Activated T-cell treated with anti-CD3 and anti-CD28 coated beads, Interleukin-2, amount 50 U/mL, for 24 hours (primary cell): ENCODE measurements around the gene MAPK1.
A peak's percentile ranks its signal among the peaks of the same experiment; 100 is the strongest.

ENCODE experiments used
- DNase-seq: peaks from one replicate; pipeline ENCODE4 v3.0.0-alpha.2; 2020
- H3K27ac Mint-ChIP-seq: 2 replicates; pipeline ENCODE4 v1.8.0; 2020; ENCODE audit warnings: mild to moderate bottlenecking, mixed read lengths
- H3K27me3 Mint-ChIP-seq: 2 replicates; pipeline ENCODE4 v1.8.0; 2020; ENCODE audit warnings: mixed read lengths
- H3K36me3 Mint-ChIP-seq: 2 replicates; pipeline ENCODE4 v1.8.0; 2020; ENCODE audit warnings: low read depth, mixed read lengths
- H3K4me1 Mint-ChIP-seq: 2 replicates; pipeline ENCODE4 v1.8.0; 2020; ENCODE audit warnings: low read depth, mixed read lengths
- H3K4me3 Mint-ChIP-seq: 2 replicates; pipeline ENCODE4 v1.8.0; 2020; ENCODE audit warnings: mild to moderate bottlenecking, moderate library complexity, mixed read lengths
- H3K9me3 Mint-ChIP-seq: 2 replicates; pipeline ENCODE4 v1.8.0; 2020; ENCODE audit warnings: mixed read lengths

Gene MAPK1

GRCh38 chr22:21778705-21779363, 88.6 kb downstream of the MAPK1 start:
- no peak for DNase-seq
- H3K9me3 Mint-ChIP-seq, result no peaks in the 10 kb centered on the region
- no peak overlapping the region for H3K27ac Mint-ChIP-seq
- H3K27me3 Mint-ChIP-seq, result no peaks in the 10 kb centered on the region
- peaks cover 66% of the 10 kb centered on the region for H3K36me3 Mint-ChIP-seq
- H3K4me1 Mint-ChIP-seq, result peaks cover 20% of the 10 kb centered on the region
- no peak overlapping the region for H3K4me3 Mint-ChIP-seq

- Mint-ChIP-seq H3K4me1 (peaks cover 26% of the 10 kb centered on the region), H3K9me3 (no peaks in the 10 kb centered on the region), H3K27ac (no peak overlapping the region), H3K4me3 (no peak overlapping the region), H3K27me3 (no peaks in the 10 kb centered on the region), H3K36me3 (peaks cover 84% of the 10 kb centered on the region)
- DNase-seq, result no peak
Observed at GRCh38 chr22:21771631-21771976, 95.8 kb downstream of the MAPK1 start.

- H3K9me3 Mint-ChIP-seq, result no peaks in the 10 kb centered on the region
- H3K4me1 Mint-ChIP-seq, result peaks cover 55% of the 10 kb centered on the region
- no peak for DNase-seq
- peak overlapping the region; percentile 49 for H3K27ac Mint-ChIP-seq
- peaks cover 93% of the 10 kb centered on the region for H3K36me3 Mint-ChIP-seq
- H3K4me3 Mint-ChIP-seq, result no peak overlapping the region
- no peaks in the 10 kb centered on the region for H3K27me3 Mint-ChIP-seq
Observed at GRCh38 chr22:21768435-21768834, 99.0 kb downstream of the MAPK1 start.

- H3K36me3 Mint-ChIP-seq, result peaks cover 97% of the 10 kb centered on the region
- no peaks in the 10 kb centered on the region for H3K9me3 Mint-ChIP-seq
- H3K27me3 Mint-ChIP-seq, result no peaks in the 10 kb centered on the region
- peaks cover 67% of the 10 kb centered on the region for H3K4me1 Mint-ChIP-seq
- DNase-seq, result peak; percentile 72
- H3K27ac Mint-ChIP-seq, result peak overlapping the region; percentile 92
- H3K4me3 Mint-ChIP-seq, result peak overlapping the region; percentile 45
Observed at GRCh38 chr22:21766691-21767462, 100.6 kb downstream of the MAPK1 start.

DNA sequence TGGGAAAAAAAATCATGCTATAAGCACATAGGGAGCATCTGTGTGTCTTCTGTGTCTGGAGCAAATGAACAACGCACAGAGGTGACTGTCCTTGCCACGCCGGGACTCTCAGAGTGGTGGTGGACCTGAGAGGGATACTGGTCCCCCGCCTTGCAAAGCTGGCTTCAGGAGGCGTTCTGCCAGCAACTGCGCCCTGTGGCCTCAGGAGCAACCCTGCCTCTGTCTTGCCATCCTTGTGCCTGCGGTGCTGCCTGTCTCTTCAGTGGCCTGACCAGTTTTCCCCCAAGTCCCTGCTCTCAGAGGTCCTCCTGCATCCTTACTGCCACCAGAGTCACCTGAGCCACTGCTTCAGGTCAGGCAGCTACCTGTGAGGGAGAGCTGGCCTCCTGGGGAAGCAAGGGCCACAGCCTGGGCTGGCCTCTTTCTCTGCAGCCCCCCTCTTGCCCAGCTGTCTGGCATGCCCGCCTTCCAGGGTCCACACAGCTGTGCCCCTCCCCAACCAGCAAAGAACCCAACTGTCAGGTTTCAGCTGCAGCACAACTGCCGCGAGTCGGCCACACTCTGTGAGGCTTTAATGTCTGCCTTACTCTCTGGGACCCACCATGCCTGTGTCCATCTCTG, 101.4 kb downstream of the MAPK1 start:
- no peak overlapping the region for H3K4me3 Mint-ChIP-seq
- H3K9me3 Mint-ChIP-seq, result no peaks in the 10 kb centered on the region
- H3K27me3 Mint-ChIP-seq, result no peaks in the 10 kb centered on the region
- no peak for DNase-seq
- H3K36me3 Mint-ChIP-seq, result peaks cover 97% of the 10 kb centered on the region
- peak overlapping the region; percentile 92 for H3K27ac Mint-ChIP-seq
- peaks cover 76% of the 10 kb centered on the region for H3K4me1 Mint-ChIP-seq

- Mint-ChIP-seq H3K9me3 (no peaks in the 10 kb centered on the region), H3K27me3 (no peaks in the 10 kb centered on the region), H3K4me3 (no peak overlapping the region), H3K4me1 (peaks cover 84% of the 10 kb centered on the region), H3K36me3 (peaks cover 94% of the 10 kb centered on the region), H3K27ac (peak overlapping the region; percentile 72)
- DNase-seq, result no peak
Observed at GRCh38 chr22:21764038-21764804, 103.2 kb downstream of the MAPK1 start.

DNA sequence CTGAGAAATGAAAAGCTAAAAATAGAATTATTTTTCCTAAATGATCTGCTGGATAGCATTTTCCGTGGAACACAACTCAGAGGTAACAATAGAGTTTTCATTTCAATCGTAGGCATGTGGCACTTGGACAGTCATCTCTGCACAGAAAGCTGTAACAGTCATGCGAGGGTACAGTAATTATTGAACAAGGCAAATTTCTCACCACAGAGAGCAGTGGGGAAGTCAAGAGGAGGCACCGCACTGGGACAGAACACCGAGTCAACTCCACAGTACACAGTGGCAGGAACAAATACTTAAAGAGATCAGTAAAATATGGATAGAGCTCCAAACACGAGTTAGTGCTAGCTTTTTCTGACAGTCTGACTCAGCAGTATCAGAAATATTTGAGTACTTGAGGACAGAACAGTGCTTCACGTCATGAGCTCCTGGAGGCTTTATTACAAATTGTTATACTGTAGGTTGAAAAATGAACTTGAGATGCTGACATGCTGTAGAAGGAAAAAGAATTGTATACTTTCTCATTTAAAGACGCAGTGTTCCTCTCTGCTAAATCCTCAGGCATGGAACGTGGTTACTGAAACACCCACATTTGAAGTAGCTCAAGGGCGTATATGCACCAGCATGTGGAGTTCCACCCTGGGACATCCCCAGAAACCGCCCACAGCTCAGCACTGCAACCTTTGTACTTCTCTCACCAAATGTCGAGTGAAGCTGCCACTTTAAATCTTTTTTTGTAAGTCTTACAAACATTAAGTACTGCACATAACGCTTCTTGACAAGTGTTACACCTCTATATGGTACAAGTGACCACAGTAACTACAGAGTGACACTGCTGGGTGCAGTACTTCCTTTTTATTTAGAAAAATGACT, 104.5 kb downstream of the MAPK1 start:
- Mint-ChIP-seq H3K36me3 (peaks cover 95% of the 10 kb centered on the region), H3K27ac (peak overlapping the region; percentile 72), H3K9me3 (no peaks in the 10 kb centered on the region), H3K27me3 (no peaks in the 10 kb centered on the region), H3K4me3 (peak overlapping the region; percentile 28), H3K4me1 (peaks cover 76% of the 10 kb centered on the region)
- DNase-seq, result peak; percentile 56

- no peaks in the 10 kb centered on the region for H3K9me3 Mint-ChIP-seq
- DNase-seq, result no peak
- H3K36me3 Mint-ChIP-seq, result peaks cover 93% of the 10 kb centered on the region
- H3K27me3 Mint-ChIP-seq, result no peaks in the 10 kb centered on the region
- H3K4me3 Mint-ChIP-seq, result peak overlapping the region; percentile 23
- peaks cover 71% of the 10 kb centered on the region for H3K4me1 Mint-ChIP-seq
- peak overlapping the region; percentile 72 for H3K27ac Mint-ChIP-seq
Observed at GRCh38 chr22:21761994-21762680, 105.3 kb downstream of the MAPK1 start.

GRCh38 chr22:21761086-21761485, 106.4 kb downstream of the MAPK1 start:
- Mint-ChIP-seq H3K4me1 (peaks cover 64% of the 10 kb centered on the region), H3K27me3 (no peaks in the 10 kb centered on the region), H3K4me3 (no peak overlapping the region), H3K36me3 (peaks cover 88% of the 10 kb centered on the region), H3K27ac (peak overlapping the region; percentile 31), H3K9me3 (no peaks in the 10 kb centered on the region)
- no peak for DNase-seq

GRCh38 chr22:21760640-21761039, 106.8 kb downstream of the MAPK1 start:
- Mint-ChIP-seq H3K4me1 (peaks cover 64% of the 10 kb centered on the region), H3K27ac (no peak overlapping the region), H3K4me3 (no peak overlapping the region), H3K36me3 (peaks cover 84% of the 10 kb centered on the region), H3K9me3 (no peaks in the 10 kb centered on the region), H3K27me3 (no peaks in the 10 kb centered on the region)
- DNase-seq, result no peak

DNA sequence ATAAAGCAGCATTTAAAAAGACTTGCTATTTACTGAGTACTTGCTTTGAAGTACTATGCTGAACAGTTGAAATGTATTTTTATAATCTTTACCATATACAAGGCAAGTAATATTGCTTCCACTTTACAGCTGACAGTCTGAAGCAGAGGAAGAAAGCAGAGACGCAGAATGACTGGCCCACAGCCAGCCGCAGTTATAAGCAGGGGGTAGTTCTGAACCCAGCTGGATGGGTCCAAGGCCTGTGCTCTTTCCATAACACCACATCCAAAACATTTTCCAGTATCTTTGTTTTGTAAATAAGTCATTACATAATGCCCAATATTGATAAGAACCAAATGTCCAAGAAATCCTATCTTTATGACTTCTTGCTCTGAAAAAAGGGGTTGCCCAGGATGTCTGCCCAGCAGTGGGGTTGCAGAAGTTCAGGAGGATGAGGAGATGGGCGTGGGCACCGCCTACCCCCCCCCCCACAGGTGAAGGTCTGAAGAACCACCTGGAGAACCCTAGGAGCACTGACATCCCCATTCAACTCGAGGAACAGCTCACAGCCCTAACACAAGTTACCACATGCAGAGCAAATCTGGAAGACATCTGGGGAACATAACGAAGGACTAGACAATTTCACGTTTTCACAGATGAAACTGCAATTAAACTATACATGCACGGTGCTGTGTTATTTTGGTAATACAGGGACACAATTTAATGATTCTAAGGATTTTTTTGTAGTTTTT, 107.6 kb downstream of the MAPK1 start:
- peaks cover 82% of the 10 kb centered on the region for H3K36me3 Mint-ChIP-seq
- no peak overlapping the region for H3K27ac Mint-ChIP-seq

DNA sequence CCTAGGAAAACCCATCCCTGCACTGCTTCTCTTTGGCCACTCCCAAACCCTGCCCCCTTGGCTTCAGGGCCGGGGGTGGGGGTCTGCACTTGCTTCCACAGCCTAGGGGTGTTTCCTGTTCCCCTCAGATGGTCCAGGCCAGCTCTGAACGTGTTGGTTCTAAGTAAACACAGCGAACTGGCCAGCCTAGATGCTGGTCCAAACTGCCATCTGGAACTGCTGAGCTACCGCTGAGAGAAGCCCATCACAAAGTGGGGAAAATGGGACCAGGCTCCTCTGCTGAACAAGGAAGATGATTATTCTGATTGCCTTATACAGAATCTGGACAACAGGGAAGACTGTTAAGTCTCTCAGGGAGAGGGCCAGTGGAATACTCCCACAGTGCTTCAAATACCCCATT, 108.4 kb downstream of the MAPK1 start:
- no peak overlapping the region for H3K4me3 Mint-ChIP-seq
- DNase-seq, result no peak
- H3K9me3 Mint-ChIP-seq, result no peaks in the 10 kb centered on the region
- H3K27me3 Mint-ChIP-seq, result no peaks in the 10 kb centered on the region
- H3K4me1 Mint-ChIP-seq, result peaks cover 49% of the 10 kb centered on the region
- peaks cover 81% of the 10 kb centered on the region for H3K36me3 Mint-ChIP-seq
- peak overlapping the region; percentile 5 for H3K27ac Mint-ChIP-seq

More for the DNA sequence above, 107.6 kb downstream of the MAPK1 start:
- no peaks in the 10 kb centered on the region for H3K27me3 Mint-ChIP-seq
- H3K4me1 Mint-ChIP-seq, result peaks cover 56% of the 10 kb centered on the region
- no peak overlapping the region for H3K4me3 Mint-ChIP-seq
- DNase-seq, result no peak
- no peaks in the 10 kb centered on the region for H3K9me3 Mint-ChIP-seq
